Prostate gland (tissue), 2 donors: ENCODE results near the gene SLC50A1.

Experiments
- POLR2A ChIP-seq: fragments of 450-650 bp; IDR thresholded peaks from one replicate; pipeline ENCODE4 v1.6.1; 2016; ENCODE audit warnings: antibody characterized with exemption, mild to moderate bottlenecking
- POLR2AphosphoS5 ChIP-seq: sonication (generic); formaldehyde crosslinking; IDR thresholded peaks from one replicate; pipeline ENCODE4 v1.6.1; 2017; ENCODE audit warnings: antibody characterized with exemption
- TF ChIP-seq, protein P1 (sequence below), 4 experiments: fragments of 200-600 bp in 2 of 4; fragments of 450-650 bp in 2 of 4; sonication (generic) in 2 of 4; IDR thresholded peaks; 1 replicate in 3 of 4; 2 replicates in 1 of 4; pipeline ENCODE4 v1.5.1; 2016 to 2019; ENCODE audit warnings: antibody characterized with exemption in 4 of 4, mild to moderate bottlenecking in 2 of 4, moderate library complexity in 2 of 4

DNA sequence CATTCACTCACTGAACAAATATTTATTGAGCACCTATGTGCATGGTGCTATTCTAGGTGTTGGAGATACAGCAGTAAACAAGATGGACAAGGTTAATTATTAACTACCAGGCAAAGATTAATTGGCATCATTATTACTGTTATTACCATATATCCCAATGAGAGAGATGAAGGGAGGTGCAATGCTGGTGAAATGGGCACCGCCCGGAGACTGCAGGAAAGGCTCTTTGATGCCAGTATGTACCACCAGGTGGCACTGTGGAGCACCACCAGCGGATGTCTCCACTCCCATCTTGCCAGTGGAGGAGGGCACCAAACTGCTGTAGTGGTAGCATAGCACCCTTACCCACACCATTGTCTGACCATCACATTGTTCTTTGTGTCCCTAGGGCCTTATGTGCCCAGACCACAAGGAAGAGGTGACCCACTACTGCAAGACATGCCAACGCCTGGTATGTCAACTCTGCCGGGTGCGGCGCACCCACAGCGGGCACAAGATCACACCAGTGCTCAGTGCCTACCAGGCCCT is 41.0 kb downstream of the SLC50A1 start:
- TF ChIP-seq, protein P1, sequence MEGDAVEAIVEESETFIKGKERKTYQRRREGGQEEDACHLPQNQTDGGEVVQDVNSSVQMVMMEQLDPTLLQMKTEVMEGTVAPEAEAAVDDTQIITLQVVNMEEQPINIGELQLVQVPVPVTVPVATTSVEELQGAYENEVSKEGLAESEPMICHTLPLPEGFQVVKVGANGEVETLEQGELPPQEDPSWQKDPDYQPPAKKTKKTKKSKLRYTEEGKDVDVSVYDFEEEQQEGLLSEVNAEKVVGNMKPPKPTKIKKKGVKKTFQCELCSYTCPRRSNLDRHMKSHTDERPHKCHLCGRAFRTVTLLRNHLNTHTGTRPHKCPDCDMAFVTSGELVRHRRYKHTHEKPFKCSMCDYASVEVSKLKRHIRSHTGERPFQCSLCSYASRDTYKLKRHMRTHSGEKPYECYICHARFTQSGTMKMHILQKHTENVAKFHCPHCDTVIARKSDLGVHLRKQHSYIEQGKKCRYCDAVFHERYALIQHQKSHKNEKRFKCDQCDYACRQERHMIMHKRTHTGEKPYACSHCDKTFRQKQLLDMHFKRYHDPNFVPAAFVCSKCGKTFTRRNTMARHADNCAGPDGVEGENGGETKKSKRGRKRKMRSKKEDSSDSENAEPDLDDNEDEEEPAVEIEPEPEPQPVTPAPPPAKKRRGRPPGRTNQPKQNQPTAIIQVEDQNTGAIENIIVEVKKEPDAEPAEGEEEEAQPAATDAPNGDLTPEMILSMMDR (IDR thresholded peaks at IDR 0.05) = peak; percentile 78 to 95 (median 90)
- TF ChIP-seq POLR2AphosphoS5 (peak; percentile 72), POLR2A (no peak)
